H9 (cell line): Measurements from ENCODE around the gene BICD1. TPM values are rescaled to one million over a fixed set of nuclear protein-coding genes. Genes with fewer than 3 reads are reported as not detected.

Source experiments
- DNase-seq: peaks from one replicate; pipeline ENCODE4 v3.0.0-alpha.2; 2017
- H2AFZ ChIP-seq: one replicate; pipeline ENCODE4 v1.6.1; 2013; ENCODE audit warnings: mild to moderate bottlenecking, low read length, control low read depth, moderate library complexity
- H2AK5ac ChIP-seq: 2 replicates; pipeline ENCODE4 v1.6.1; 2013; ENCODE audit warnings: low read length, control low read depth, mixed read lengths; ENCODE audit not compliant: insufficient read length
- H2BK120ac ChIP-seq: one replicate; pipeline ENCODE4 v1.6.1; 2013; ENCODE audit warnings: low read depth, mild to moderate bottlenecking, low read length, control low read depth, inconsistent platforms; ENCODE audit not compliant: poor library complexity, severe bottlenecking
- H2BK12ac ChIP-seq: 2 replicates; pipeline ENCODE4 v1.6.1; 2013; ENCODE audit warnings: low read length, control low read depth, mixed read lengths, low read depth; ENCODE audit not compliant: insufficient read length
- H2BK15ac ChIP-seq: 2 replicates; pipeline ENCODE4 v1.6.1; 2013; ENCODE audit warnings: low read depth, low read length, control low read depth
- H2BK20ac ChIP-seq: one replicate; pipeline ENCODE4 v1.6.1; 2013; ENCODE audit warnings: low read depth, mild to moderate bottlenecking, low read length, control low read depth, inconsistent platforms; ENCODE audit not compliant: poor library complexity, severe bottlenecking
- H2BK5ac ChIP-seq: 2 replicates; pipeline ENCODE4 v1.6.1; 2013; ENCODE audit warnings: low read length, control low read depth, mixed read lengths; ENCODE audit not compliant: insufficient read length
- H3K14ac ChIP-seq: 2 replicates; pipeline ENCODE4 v1.6.1; 2013; ENCODE audit warnings: low read length, control low read depth; ENCODE audit not compliant: insufficient read depth
- H3K18ac ChIP-seq: 2 replicates; pipeline ENCODE4 v1.6.1; 2013; ENCODE audit warnings: low read depth, mild to moderate bottlenecking, mixed read lengths, low read length, control low read depth; ENCODE audit not compliant: insufficient read length
- H3K23ac ChIP-seq: 2 replicates; pipeline ENCODE4 v1.6.1; 2013; ENCODE audit warnings: low read length, control low read depth, mixed read lengths, low read depth; ENCODE audit not compliant: insufficient read length
- H3K23me2 ChIP-seq: 2 replicates; pipeline ENCODE4 v1.6.1; 2013; ENCODE audit warnings: low read depth, mild to moderate bottlenecking, mixed read lengths, low read length, control low read depth; ENCODE audit not compliant: insufficient read length, poor library complexity, severe bottlenecking
- H3K27ac ChIP-seq: 2 replicates; pipeline ENCODE4 v1.5.1; 2013; ENCODE audit warnings: low read length, control low read depth, mixed read lengths, low read depth; ENCODE audit not compliant: insufficient read length
- H3K27me3 ChIP-seq: 2 replicates; pipeline ENCODE4 v1.6.1; 2013; ENCODE audit warnings: low read length, control low read depth, inconsistent platforms; ENCODE audit not compliant: insufficient read depth
- H3K4ac ChIP-seq: 2 replicates; pipeline ENCODE4 v1.6.1; 2013; ENCODE audit warnings: low read depth, mild to moderate bottlenecking, control low read depth, inconsistent platforms, low read length, moderate library complexity
- H3K4me1 ChIP-seq: 2 replicates; pipeline ENCODE4 v1.6.1; 2013; ENCODE audit warnings: low read length, control low read depth, inconsistent platforms; ENCODE audit not compliant: insufficient read depth
- H3K4me2 ChIP-seq: 2 replicates; pipeline ENCODE4 v1.6.1; 2013; ENCODE audit warnings: low read length, control low read depth, mixed read lengths; ENCODE audit not compliant: insufficient read length, insufficient read depth
- H3K56ac ChIP-seq: 2 replicates; pipeline ENCODE4 v1.6.1; 2013; ENCODE audit warnings: low read depth, mild to moderate bottlenecking, mixed read lengths, low read length, control low read depth; ENCODE audit not compliant: insufficient read length
- H3K79me1 ChIP-seq: 2 replicates; pipeline ENCODE4 v1.6.1; 2013; ENCODE audit warnings: low read depth, mild to moderate bottlenecking, moderate library complexity, low read length, control low read depth, inconsistent platforms; ENCODE audit not compliant: insufficient read depth, poor library complexity, severe bottlenecking
- H3K79me2 ChIP-seq: 2 replicates; pipeline ENCODE4 v1.6.1; 2013; ENCODE audit warnings: low read length, control low read depth, inconsistent platforms; ENCODE audit not compliant: insufficient read depth
- H3K9ac ChIP-seq: 2 replicates; pipeline ENCODE4 v1.6.1; 2013; ENCODE audit warnings: low read length, control low read depth, mixed read lengths; ENCODE audit not compliant: insufficient read length; ENCODE audit errors: extremely low read depth
- H3K9me3 ChIP-seq: one replicate; pipeline ENCODE4 v1.6.1; 2013; ENCODE audit warnings: low read depth, low read length, inconsistent platforms; ENCODE audit not compliant: control insufficient read depth
- H3T11ph ChIP-seq: one replicate; pipeline ENCODE4 v1.6.1; 2013; ENCODE audit warnings: mild to moderate bottlenecking, low read length, control low read depth, inconsistent platforms
- H4K20me1 ChIP-seq: one replicate; pipeline ENCODE4 v1.6.1; 2013; ENCODE audit not compliant: control insufficient read depth, insufficient read length, insufficient read depth
- H4K5ac ChIP-seq: 2 replicates; pipeline ENCODE4 v1.6.1; 2013; ENCODE audit warnings: low read depth, mild to moderate bottlenecking, mixed read lengths, low read length, control low read depth; ENCODE audit not compliant: insufficient read length
- H4K8ac ChIP-seq: replicated peaks from 2 replicates; pipeline ENCODE4 v1.6.1; 2013; ENCODE audit warnings: low read length, control low read depth, mixed read lengths, low read depth; ENCODE audit not compliant: insufficient read length
- H4K91ac ChIP-seq: 2 replicates; pipeline ENCODE4 v1.6.1; 2013; ENCODE audit warnings: low read depth, mild to moderate bottlenecking, moderate library complexity, mixed read lengths, low read length, control low read depth; ENCODE audit not compliant: insufficient read length
- H3K27ac Mint-ChIP-seq, 3 experiments: 2 replicates in 2 of 3; 3 replicates in 1 of 3; pipeline ENCODE4 v1.8.0; 2020 to 2021; ENCODE audit warnings: mixed read lengths in 3 of 3, mild to moderate bottlenecking in 1 of 3, moderate library complexity in 1 of 3
- H3K27me3 Mint-ChIP-seq: 2 replicates; pipeline ENCODE4 v1.8.0; 2021; ENCODE audit warnings: low read depth, mild to moderate bottlenecking, moderate library complexity, mixed read lengths
- H3K36me3 Mint-ChIP-seq, 3 experiments: 2 replicates in 2 of 3; 3 replicates in 1 of 3; pipeline ENCODE4 v1.8.0; 2020 to 2021; ENCODE audit warnings: low read depth in 3 of 3, mixed read lengths in 3 of 3; ENCODE audit not compliant: insufficient read depth in 1 of 3
- H3K4me1 Mint-ChIP-seq, 2 experiments: 2 replicates each; pipeline ENCODE4 v1.8.0; 2020; ENCODE audit warnings: mixed read lengths in 2 of 2
- H3K4me3 Mint-ChIP-seq, 2 experiments: 2 replicates in 1 of 2; 3 replicates in 1 of 2; pipeline ENCODE4 v1.8.0; 2020 to 2021; ENCODE audit warnings: mild to moderate bottlenecking in 2 of 2, mixed read lengths in 2 of 2, moderate library complexity in 1 of 2
- H3K9me3 Mint-ChIP-seq, 2 experiments: 2 replicates in 1 of 2; 3 replicates in 1 of 2; pipeline ENCODE4 v1.8.0; 2020; ENCODE audit warnings: mild to moderate bottlenecking in 2 of 2, mixed read lengths in 2 of 2, moderate library complexity in 1 of 2
- CTCF ChIP-seq: fragments of 200-600 bp; sonication (generic); conservative IDR thresholded peaks from 3 replicates; pipeline ENCODE4 v1.8.0; 2021; ENCODE audit warnings: antibody characterized with exemption, mild to moderate bottlenecking
- WGBS: extraction: QIAGEN DNeasy Blood & Tissue Kit; methylation state at CpG from one replicate; pipeline ENCODE4 v1.1.7; 2013; ENCODE audit warnings: missing lambda C conversion rate, low lambda C conversion rate, mixed read lengths; ENCODE audit not compliant: insufficient read length; ENCODE audit errors: extremely low coverage; 5-methylcytosine and 5-hydroxymethylcytosine counted together
- total RNA-seq: library from RNA; stranded (reverse); gene quantifications from 2 replicates; pipeline ENCODE4 v1.2.1, GENCODE V29; 2021

Gene BICD1
- total RNA-seq, 1 experiment from 2014 or later: 134 TPM

GRCh38 chr12:32134101-32134888 lies 27.6 kb downstream of the BICD1 start:
- Histone ChIP-seq H4K91ac (no peak overlapping the region), H3K4ac (no peak overlapping the region), H2AFZ (no peak overlapping the region), H3K14ac (no peak overlapping the region), H3K27ac (no peak overlapping the region), H3K4me1 (peaks cover 3% of the 10 kb centered on the region; the same call in 1 of the 2 replicates), H4K8ac (no peak overlapping the region), H2BK12ac (no peak overlapping the region), H3K79me1 (peaks cover 8% of the 10 kb centered on the region), H2BK120ac (no peak overlapping the region), H3K23ac (no peak overlapping the region), H3T11ph (no peak overlapping the region), H3K9ac (no peak overlapping the region), H3K56ac (no peak overlapping the region), H3K4me2 (no peak overlapping the region), H3K27me3 (no peaks in the 10 kb centered on the region), H4K20me1 (no peaks in the 10 kb centered on the region), H2BK5ac (no peak overlapping the region), H2AK5ac (no peak overlapping the region), H3K9me3 (no peaks in the 10 kb centered on the region), H4K5ac (no peak overlapping the region), H3K23me2 (no peaks in the 10 kb centered on the region), H2BK20ac (no peak overlapping the region), H3K18ac (no peak overlapping the region), H3K79me2 (no peaks in the 10 kb centered on the region; the same call in 1 of the 2 replicates), H2BK15ac (no peak overlapping the region)
- no peak for DNase-seq
- H3K27ac Mint-ChIP-seq: peak overlapping the region in 1 of 3 experiments; percentile 23; a peak in 3 of 7 replicates
- TF ChIP-seq CTCF: peak; percentile 36; the same call in 1 of the 3 replicates
- no CpG with 5 or more reads among the region's 8 CpGs for WGBS
- H3K27me3 Mint-ChIP-seq: no peaks in the 10 kb centered on the region
- no peaks in the 10 kb centered on the region for H3K9me3 Mint-ChIP-seq
- H3K4me3 Mint-ChIP-seq: no peak overlapping the region
- peaks cover 3 to 29% (median 27%) of the 10 kb centered on the region in 3 experiments; a peak in 6 of 7 replicates for H3K36me3 Mint-ChIP-seq
- H3K4me1 Mint-ChIP-seq: peaks cover 40 to 45% of the 10 kb centered on the region in 2 experiments
